Right kidney (tissue), 1 donor: ENCODE results near the gene PKNOX2.

Experiments
- DNase-seq: peaks from one replicate; pipeline ENCODE4 v3.0.0-alpha.2; 2016

The PKNOX2 gene

DNA sequence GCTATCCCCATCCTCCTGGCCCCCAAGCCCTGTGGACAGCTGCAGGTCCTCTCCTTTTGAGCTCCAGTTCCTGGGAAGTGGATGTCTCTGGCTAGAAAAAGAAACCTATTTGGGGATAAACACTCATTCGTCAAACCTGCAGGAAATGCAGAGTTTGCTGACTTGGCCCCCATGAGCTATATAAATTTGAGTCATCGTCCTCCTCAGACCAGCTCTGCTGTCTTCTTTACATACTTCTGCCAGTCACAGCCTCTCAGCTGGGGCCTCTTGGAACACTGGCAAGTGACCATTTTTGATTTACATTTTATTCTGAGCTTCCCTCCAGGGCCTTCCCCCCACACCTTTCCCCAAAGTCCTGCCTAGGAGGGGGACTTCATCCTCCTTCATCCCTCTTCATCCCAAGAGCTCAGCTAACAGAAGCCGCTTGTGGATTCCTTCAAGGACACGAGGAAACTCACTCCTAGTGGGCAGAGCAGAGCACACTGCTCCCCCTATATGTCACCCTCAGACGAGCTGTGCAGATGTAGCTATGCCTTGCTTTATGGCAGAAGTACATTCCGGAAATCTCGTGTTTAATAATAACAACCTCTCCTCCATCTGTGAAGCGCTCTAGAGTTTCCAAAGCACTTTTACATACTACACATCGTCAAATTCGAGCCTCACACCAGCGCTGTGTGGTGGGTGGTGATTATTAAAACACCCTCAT is 199.7 kb downstream of the PKNOX2 start:
- no peak for DNase-seq

GRCh38 chr11:125365196-125365931 is 200.8 kb downstream of the PKNOX2 start:
- no peak for DNase-seq

- DNase-seq: no peak
Observed at GRCh38 chr11:125367710-125368109, 203.2 kb downstream of the PKNOX2 start.

DNA sequence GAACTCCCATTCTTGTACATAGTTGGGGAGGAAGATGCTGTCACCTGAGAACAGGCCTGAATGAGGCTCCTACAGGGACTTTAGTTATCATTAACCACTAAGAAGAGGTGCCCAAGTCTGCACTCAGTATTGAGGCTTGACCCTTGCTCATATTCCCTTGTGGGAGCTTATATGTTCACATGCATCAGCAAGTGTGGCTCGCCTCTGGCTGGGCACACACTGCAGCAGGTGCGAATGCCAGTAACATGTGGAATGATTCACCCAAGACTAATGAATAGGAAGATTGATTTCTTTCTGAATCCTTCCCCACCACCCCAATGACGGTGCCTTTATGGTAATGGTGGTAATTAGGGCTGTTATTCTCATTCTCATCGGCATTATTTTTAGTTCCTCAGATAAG is 204.2 kb downstream of the PKNOX2 start:
- no peak for DNase-seq

DNA sequence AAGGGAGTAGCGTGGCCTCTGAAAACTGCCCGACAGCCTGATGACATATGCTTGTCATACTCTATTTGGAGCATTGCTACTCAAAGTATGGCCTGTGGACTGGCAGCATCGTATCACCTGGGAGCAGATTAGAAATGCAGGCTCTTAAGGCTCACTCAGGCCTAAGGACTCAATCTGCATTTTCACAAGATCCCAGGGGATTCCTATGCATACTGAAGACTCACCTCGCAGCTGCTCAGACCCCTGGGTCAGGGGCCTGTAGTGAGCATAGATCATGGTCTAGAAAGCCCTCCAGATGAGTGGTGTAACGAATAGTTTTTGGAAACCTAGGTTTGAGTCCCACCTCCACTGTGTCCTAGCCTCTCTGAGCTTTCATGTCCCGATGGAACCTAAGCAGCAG is 205.3 kb downstream of the PKNOX2 start:
- no peak for DNase-seq

DNA sequence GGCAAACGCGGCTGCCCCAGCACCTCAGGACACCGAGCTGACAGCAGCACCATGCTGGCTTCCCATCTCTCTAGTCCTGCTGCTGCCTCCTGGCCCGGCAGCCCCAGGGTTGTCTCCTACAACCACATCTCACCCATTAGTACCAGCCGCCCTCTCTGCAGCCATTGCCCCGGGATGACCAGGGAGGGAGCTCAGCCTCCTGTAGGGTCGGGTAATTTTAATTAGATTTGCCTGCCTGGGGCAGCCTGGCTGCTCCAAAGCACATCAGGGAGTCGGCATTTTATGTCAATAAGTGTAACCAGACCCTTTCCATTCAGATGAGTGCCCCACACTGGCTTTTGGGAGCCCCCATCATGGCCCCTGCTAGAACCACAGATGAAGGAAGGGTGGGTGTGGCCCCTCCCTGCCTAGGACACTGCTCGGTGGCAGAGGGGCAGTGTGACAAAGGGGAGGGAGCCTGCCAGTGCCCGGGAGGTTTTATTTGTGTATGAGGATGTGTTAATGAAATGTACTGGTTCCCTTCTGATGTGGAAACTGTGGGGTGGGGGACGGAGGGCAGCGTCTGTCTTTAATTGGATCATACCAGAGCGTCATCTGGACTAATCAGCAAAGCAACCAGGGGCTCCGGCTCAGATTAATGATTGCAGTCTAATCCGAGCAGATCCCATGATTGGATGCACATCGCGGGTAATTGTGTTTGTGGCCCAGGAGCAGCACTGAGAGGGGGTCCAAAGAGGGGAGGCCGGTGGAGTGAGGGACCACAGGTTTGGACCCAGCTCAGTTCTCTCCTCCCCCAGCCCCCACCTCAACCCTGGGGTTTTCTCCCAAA is 206.2 kb downstream of the PKNOX2 start:
- DNase-seq: peak; percentile 55

DNA sequence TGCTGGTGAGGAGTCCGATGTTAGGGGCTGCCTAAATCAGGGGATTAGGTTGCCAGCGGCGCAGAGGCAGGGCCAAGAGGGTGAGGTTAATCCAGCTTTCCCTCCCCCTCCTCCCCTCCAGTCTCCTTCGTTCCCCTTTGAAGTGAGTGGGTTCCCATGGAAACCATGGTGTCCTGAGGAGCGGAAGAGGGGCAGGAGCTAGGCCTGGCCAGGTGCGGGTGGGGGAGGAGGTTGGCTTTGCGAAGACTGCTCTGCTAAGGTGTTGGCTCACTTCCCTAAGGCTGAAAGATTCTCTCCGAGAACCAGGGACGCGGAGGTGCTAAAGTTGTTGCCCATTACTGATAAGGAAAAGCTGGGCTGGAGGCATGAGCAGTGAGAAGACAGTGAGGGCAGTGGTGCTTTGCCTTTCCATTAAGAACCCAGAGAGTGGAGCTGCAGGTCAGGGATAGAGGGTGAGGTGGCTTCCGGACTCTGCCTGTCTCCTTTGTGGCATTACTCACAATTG is 206.9 kb downstream of the PKNOX2 start:
- DNase-seq: peak; percentile 57

- DNase-seq: no peak
Observed at GRCh38 chr11:125372088-125372487, 207.5 kb downstream of the PKNOX2 start.

GRCh38 chr11:125372911-125373310 is 208.4 kb downstream of the PKNOX2 start:
- no peak for DNase-seq

DNA sequence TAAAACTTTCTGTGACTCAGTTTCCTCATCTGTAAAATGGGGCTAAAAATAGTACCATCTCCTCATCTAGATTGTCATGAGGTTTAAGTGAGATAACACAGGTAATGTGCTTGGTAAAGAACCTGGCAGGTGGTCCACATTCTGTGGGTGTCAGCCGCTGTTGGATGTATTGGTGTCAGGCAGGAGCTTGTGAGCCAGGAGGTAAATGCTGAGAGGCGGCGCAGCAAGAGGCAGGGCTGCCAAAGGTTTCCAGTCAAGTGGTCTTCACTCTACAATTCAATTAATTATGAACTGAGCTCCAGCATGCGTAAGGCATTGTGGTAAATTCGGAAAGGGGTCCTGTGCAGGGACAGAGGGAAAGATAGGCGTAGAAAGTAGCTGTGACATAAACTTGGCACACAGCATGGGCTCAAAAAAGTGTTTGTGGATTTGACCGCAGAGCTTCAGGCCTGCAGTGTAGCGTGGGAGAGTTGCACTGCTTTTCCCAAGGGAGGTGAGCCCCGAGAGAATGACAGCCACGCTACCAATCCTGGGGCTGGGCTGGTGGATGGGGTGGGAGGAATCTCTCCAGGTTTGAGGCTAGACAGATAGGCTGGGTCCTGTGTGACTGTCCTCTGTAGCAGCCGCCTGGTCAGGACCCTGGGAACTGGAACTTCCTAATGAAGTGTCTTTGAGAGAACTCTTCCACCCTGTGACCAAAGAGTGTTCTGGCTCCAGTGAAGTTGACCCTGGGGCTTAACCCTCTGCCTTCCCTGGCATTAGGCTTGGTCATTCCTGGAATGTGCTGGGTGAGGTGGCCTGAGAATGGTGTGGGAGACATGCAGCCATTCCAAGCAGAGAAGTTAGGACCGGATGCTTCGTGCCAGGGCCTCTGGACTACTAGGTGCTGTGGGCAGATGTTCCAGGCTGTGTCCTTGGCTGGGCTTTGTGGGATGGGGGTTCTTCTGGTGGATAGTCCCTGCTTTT is 209.2 kb downstream of the PKNOX2 start:
- DNase-seq: no peak

- DNase-seq: no peak
Observed at GRCh38 chr11:125374398-125374797, 209.8 kb downstream of the PKNOX2 start.

DNA sequence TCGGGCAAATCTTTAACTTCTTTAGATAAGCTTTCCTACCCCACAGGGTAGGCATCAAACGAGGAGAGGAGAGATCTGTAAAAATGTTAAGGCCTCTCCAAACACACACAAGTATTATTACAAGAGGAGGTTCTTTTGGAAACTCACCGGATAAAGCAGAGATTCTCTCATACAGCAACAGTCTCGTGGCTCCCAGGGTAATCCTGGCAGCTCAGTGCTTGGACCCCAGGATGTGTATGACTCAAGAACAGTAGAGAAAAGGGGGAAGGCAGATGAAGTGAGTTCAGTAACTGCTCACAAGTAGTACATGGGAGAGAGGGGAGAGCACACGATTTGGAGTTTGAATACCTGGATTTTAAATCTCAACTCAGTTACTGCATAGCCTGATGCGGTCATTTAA is 210.6 kb downstream of the PKNOX2 start:
- no peak for DNase-seq

GRCh38 chr11:125376117-125376516 is 211.6 kb downstream of the PKNOX2 start:
- DNase-seq: peak; percentile 58

GRCh38 chr11:125376856-125377255 is 212.3 kb downstream of the PKNOX2 start:
- no peak for DNase-seq

DNA sequence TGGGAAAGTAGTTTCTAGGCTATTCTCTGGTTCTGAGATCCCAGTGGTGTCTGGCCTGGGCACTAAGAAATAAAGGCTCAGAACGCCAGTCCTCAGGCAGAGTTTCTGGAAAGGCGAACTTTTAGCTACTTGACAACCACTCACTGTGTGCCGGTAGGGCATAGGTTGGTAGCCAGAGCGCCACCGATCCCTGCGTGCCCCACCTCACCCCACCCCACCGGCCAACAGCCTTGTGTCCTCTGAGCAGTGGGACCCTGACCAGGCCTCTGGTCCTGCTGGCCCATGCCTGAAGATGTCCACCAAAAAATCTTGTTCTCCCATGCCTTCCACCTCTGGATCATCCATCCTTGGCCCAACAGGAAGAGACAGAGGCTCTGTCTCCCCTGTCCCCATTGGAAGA is 213.5 kb downstream of the PKNOX2 start:
- DNase-seq: no peak

GRCh38 chr11:125378571-125378970 is 214.0 kb downstream of the PKNOX2 start:
- DNase-seq: no peak

- no peak for DNase-seq
Observed at GRCh38 chr11:125379565-125379964, 215.0 kb downstream of the PKNOX2 start.

DNA sequence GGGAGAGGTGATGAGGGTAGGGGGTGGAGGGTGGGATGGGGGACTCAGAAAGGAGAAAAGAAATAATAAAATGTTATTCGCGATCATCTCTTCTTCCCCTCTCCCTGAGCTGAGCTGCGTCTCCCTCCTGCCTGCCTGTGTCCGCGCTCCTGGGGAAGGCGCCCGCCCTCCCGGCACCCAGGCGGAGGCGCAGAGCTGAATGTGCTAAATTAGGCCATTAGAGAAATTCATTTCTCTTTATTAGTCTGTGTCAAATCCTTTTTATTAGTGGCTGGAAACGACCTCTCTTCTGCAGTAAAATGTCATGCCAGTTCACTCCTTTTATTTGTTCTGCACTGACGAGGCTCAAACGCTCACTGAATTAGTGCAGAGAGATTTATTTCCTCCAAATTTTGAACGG is 215.4 kb downstream of the PKNOX2 start:
- DNase-seq: no peak

DNA sequence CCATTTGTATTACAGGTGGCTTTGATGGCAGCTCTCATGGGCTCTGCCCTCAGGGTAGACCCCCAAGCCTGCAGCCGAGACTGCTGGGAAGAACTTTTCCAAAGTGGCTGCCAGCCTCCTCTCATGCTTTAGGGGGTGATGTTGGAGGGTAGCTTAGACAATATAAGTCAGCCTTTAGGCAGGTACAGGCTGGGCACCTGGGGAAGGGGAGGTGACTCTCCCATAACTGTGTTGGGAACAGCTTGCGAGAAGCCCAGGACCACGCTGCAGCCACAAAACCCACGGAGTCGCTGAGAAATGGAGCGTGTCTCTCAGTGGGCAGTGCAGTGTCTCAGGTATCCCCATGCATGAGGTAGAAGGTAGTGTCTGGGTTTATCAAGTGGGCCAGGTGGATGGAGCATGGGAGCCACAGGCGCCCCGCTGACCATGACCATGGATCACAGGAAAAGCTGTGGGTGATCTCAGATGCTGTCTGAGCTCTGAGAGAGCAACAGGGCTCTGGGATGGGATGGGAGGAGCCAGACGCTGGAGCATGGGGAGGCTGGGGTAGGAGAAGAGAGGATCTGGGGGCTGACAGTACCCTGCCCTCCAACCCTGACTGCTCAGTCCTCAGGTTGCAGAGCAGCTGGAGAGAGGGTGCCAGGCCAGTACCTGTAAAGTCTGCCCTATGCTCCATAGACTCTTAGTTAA is 216.3 kb downstream of the PKNOX2 start:
- no peak for DNase-seq

DNA sequence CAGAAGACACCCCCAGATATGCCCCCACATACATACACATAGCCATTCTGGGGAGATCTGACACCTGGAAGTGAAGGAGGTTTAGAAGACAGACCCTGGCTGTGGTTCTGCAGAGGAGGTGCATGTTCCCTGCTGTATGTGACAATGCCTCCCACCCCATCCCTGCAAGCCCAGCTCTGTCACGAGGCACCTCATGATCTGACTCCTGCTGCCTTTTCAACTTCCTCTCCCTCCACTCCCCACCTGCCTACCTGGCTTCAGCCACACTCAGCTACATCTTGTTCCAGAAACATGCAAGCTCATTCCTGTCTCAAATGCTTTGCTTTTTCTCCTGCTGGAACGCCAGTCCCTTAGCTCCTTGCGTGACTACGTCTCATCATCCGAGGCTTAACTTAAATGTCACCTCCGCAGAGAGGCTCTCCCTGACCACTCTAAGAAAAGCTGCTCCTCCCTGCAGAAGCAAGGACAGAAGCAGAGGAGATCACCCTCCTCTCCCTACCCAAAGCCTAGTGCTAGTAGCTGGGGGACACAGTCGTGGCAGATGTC is 217.0 kb downstream of the PKNOX2 start:
- no peak for DNase-seq

DNA sequence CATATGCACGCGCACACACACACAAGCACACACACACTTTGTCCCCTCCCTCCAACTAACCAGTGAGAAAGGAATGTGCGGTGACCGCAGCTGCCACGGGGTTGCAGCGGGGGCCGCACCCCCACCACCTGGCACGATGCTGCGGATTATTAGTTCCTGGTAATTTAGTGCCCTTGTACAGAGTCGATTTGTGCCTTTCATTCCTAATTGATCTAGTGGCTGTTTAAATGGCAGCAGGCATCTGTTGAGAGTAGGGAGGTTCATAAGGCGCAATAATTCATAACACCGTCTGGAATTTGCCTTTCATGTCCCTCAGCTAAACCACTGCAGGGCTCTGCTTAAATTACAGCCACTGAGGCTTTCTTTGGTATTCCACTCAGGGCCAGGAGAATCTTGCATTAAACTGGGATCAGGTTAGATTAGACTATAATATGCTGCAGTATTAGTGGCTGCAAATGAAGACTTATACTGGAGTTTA is 217.8 kb downstream of the PKNOX2 start:
- peak; percentile 56 for DNase-seq
